Activated CD4-positive, alpha-beta T cell treated with anti-CD3 and anti-CD28 coated beads, Interleukin-2, amount 50 U/mL, for 24 hours (primary cell): ENCODE data around the gene HCN4.

ENCODE experiments used
- DNase-seq, 2 donors: peaks; one replicate each; pipeline ENCODE4 v3.0.0-alpha.2; 2020; ENCODE audit warnings: low read depth in 1 of 2, low spot score in 1 of 2

The HCN4 gene

DNA sequence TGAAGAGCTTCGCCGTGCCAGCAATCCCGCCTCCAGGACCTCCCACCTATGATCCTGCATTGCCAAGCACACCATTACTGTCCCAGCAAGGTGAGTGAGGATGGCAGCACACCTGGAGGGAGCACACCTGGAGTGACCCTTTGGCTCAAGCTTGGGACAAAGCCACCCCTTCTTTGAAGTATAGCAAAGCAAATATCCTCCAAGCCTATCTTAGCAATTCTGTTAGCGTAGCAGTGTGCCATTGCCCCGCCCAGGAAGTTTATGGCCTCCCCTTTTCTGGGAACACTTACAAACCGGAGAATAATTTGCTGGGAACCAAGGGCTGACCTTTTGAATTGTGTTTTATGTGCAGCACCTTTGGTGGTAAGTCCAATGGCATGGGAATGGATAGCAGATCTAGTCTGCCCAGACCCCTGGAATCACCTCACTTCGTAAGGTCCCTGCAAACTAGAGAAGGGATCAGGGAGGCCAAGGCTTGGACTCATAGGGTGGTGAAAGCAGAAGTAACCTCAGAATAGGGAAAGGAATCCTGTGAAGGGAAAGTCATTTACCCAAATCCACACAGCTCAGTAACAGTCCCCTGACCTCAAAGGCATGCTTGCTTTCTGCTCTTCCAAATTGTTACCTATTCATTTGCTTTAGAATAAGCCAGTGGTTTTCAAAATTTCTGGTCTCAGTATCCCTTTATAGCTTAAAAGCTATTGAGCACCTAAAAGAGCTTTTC is 70.1 kb downstream of the HCN4 start:
- DNase-seq: no peak

DNA sequence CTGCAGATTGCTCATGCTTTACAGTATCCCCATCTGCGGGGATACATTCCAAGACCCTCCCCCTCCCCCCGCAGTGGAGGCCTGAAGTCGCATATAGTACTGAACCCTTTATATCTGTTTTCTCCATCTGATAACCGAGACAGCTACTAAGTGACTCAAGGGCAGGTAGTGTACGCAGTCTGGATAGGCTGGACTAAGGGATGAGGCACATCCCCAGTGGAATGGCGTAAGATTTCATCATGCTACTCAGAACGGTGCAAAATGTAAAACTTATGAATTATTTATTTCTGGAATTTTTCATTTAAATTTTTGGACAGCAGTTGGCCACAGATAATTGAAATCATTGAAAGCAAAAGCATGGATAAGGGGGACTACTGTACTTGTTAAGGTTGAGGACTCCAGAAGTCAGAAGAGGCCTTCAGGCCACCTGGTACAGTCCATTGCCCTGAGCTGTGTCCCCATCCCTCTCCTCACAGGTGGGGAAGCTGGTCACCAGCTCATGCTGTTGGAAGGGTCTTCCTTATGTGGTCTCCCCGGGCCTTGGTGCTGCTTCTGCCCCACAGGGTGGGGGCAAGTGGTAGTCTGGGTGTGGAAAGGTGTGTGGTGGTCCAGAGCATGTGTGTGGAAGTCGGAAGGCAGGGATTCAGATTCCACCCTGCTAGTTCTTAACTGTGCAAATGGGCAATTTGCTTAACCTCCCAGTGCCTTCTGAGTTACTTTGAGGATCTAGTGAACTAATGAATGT is 72.0 kb downstream of the HCN4 start:
- no peak for DNase-seq

DNA sequence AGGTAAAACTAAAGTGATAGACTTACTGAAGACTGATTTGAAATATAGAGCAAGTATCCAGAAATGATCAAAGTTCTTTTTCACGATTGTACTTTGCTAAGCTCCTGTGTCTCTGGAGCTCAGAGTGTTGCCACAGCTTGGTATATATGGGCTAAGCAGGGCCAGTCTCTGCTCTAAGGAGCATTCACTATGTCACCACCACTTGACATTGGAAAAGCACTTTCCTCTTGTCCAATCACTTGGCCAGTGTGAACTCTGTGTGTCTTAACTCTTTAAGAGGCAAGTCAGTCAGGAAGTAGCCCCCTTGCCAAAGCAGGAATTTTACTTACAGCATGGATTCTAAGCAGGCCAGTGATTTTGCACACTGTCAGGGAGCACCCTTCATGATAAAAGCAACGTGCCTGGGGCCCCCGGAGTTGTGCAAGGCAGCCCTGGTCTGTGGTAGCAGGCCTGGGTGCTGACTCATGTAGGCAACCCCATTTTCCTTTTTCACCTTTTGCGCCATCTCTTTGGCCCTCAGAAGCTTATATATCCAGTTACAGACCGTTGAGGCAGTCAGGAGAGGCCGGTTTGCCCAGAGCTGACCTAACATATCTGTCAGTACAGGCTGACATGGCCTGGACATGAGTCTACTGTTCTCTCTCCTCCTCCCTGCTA is 73.0 kb downstream of the HCN4 start:
- DNase-seq: no peak

DNA sequence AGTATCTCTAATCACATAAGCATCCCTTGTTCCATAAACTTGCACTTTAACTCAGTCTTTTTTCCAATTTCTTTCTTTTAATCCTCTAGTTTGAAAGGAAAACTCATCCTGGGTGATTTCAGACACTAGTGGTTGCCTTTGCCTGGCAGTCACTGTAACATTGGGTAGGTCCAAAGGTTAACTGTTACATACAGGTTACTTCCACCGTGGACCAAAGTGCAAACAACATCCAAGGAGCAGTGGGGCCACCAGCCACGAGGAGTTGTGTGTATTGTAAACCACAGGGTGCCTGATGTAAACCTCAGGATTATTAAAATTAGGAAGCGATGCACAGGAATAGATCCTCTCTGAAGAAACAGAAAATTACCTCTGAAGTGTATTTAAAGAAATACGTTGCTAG is 75.0 kb downstream of the HCN4 start:
- no peak for DNase-seq

DNA sequence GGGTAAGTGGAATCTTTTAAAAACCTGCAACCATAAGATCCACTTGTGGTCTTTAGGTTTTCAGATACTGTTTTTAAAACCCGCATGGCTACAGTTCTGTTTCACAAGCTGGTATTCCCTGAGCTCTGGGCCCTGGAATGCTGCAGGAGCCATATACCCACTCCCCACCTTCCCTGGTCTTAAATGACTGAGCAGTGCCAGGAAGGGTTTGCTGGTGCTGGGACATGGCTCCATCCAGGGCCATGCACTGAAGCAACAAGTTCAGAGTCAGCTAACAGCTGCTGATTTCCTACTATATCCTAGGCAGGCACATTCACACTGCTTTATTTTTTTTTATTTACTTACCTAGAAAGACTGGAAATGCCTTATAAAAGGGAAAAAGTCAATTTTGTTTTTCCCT is 77.3 kb downstream of the HCN4 start:
- no peak for DNase-seq

DNA sequence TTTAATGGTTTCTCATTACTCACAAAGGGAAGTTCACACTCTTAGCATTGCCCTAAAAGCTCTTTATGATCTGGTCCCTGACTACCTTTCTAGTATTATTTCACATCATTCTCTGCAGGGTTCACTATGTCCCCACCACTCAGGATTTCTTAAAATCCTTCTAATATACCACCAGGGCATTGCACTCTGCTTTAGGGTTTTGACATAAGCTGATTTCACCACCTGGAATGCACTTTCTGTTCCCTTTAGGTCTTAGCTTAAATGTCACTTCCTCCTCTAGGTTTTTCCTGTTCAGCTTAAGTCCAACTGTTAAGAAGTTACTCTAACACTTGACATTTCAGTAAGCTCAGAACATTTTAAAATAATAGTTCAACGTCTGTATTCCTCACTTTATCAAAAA is 81.7 kb downstream of the HCN4 start:
- no peak for DNase-seq

DNA sequence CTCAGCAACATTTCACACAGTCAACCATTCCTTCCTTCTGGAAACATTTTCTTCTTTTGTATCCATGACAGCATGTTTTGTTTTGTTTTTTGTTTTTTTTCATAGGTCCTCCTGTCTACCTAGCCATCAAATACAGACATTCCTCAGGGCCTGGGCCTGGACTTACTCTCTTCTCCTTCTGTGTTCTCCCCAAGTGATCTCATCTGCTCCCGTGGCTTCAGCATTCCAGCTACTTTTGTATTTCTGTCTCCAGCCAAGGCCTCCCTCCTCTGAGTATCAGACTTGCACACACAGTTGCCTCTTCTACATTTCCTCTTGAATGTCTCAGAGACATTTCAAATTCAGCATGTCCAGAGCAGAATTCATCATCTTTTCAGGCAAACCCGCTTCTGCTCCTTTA is 82.4 kb downstream of the HCN4 start:
- DNase-seq: no peak

DNA sequence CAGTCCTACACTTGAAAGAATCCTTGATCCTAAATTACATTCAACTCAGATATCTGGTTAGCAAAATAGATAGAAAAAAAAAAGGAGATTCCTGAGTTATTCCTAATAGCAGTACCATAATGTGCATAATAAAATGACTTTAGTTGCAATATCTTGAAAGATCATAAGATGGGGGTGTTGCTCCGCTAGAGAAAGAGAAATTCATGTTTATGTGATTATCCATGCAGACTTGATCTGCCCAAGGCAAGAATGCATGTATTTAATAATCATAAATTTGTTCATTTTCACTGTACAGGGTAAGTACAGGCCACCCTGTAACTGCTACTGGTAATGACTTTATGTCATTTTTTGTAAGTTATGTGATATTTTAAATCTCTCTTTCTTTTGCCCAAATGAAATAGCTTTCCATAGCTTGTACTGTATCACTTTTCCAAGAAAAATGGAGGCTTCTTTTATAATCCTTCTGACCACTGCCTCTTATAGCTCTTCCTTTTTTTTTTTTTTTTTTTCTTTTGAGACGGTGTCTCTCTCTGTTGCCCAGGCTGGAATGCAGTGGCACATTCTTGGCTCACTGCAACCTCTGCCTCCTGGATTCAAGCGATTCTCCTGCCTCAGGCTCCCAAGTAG is 84.6 kb downstream of the HCN4 start:
- DNase-seq: no peak

DNA sequence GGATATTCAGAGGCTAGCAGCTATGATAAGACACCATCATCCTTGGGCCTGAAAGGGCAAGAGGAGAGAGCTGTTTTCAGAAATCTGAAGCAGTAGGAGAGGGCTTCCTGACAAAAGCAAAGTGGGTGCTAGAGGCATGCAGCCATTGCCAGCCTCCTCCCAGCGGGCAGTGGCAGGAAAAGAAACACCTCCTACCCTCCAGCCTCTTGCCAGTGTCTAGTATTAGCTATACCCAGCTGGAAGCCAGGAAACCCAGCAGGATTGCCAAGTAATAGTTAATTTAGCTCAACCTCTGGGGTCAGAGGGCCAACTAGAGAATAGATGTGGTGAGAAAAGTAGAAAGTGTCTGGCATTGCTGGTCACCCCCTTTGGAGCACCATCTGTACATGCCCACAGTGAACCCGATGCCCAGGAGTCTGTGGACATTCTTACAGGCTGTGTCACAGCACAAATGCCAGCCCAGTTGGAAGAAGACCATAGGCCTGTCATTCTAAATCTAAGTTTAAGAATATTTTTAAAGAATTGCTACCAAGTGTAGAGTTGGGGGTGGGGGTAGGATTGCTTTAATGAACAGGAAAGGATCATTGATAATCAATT is 85.3 kb downstream of the HCN4 start:
- no peak for DNase-seq

DNA sequence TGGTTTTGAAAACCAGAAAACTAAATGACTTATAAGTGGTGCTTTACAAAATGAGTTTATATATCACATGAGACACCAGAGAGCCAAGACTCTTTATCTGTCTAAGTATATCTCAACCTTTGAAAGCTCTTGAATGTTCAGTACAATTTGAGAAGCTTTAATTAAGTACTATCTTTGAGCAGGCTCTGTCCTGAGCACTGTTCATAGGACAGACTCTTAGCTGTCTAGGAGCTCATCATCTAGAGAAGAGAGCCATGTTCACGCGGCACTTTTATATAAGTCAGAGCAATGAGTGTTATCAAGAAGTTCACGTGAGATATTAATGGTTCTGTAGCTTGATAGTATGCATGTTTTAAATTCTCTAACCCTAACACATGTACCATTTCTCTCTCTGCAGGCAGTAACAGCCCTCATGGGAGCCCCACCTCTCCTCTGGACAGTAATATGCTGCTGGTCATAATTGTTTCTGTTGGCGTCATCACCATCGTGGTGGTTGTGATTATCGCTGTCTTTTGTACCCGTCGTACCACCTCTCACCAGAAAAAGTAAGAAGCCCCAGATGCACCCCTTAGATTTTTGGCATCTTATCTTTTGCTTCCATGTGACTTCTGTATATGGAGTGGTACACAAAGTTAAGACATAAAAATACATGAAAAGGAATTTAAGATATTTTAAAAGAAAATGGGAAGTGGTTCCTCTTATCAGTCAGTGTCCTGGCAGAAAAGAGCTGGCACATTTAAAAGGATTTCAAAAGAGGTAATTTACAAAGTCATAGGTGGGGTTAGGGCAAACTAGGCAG is 86.0 kb downstream of the HCN4 start:
- DNase-seq: no peak

DNA sequence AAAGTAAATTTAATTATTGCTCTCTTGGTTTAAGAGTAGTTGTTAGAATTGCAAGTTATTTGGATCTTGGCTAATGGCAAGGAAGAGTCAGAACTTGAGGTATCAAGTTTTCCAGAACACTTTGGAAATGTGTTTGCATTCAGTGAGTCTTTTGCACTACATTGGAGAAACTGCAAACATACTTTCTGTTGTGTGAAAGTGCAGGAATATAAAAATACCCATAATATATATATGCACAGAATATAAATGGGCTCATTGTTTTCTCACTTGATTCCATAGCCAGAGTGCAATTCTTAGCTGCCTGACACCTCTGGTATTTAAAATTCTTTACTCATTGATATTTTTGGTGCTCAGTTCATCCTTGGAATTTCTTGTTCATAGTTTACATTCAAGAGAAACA is 92.9 kb downstream of the HCN4 start:
- DNase-seq: no peak

DNA sequence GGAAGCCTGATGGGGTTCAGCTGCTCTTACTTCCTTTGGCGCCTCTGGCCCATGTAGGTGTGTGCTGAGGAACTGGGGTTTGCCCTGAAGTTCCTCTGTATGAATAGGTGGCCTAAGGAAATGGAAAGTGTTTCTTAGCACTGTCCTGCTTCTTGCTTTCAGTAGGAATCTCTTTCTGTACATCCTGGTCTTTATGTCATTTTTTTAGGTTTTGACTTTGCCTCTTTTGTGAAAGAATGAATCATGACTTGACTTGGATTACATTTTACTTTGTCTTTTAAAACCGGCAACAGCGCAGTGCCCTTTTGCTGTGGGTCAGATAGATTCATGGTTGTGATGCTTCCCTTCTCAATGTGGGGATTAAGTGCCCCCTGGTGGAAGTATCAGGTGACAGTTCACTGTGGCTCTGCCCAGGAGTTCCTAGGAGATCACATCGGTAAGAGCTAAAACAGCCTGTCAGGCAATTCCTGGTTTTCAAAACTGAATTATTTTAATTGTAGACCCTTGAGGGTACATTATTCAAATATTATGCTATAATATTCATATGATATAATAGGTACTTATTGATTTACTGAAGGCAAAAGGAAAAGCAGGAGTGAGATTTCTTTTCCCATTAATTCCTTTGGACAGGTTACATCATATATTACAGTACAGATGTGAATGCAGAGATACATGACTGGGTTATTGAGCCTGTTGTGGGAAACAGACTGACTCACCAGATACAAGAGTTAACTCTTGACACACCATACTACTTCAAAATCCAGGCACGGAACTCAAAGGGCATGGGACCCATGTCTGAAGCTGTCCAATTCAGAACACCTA is 95.4 kb downstream of the HCN4 start:
- peak in 1 of 2 donors; percentile 37 for DNase-seq

DNA sequence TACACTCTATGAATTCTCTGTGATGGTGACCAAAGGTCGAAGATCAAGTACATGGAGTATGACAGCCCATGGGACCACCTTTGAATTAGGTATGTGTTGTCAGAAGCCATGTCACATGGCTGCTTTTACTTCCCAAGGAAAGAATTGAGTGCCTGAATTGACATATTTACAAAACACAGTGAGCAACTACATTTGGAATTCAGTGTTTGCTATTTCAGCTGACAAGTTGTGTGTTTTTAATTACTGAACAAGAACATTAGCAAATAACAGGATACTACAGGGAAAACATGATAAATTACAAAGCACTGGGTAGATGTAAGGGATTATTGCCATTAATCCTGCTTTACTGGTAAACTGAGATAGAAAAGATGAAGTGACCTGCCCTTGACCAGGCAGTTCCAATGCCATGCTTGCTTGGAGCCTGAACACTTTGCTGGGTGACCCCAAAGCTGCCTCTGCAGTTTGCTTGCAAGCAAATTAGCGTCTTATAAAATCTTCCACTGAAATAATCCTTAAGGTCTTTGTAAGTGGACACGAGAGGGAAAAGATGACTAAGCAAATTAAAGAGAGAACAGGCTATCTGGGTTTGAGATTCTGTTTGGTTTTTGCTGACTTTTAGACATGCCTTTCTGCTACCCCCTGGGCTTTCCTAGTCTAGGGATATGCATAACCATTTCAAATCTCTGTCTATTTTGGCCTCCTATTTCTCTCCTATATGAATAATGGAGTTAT is 98.2 kb downstream of the HCN4 start:
- no peak for DNase-seq
